Measurements from ENCODE around the gene THSD7A. TPM values are rescaled to one million over a fixed set of nuclear protein-coding genes. Genes with fewer than 3 reads are reported as not detected.

Gene THSD7A
- total RNA-seq, 1 experiment from 2014 or later, result 0.64 TPM

DNA sequence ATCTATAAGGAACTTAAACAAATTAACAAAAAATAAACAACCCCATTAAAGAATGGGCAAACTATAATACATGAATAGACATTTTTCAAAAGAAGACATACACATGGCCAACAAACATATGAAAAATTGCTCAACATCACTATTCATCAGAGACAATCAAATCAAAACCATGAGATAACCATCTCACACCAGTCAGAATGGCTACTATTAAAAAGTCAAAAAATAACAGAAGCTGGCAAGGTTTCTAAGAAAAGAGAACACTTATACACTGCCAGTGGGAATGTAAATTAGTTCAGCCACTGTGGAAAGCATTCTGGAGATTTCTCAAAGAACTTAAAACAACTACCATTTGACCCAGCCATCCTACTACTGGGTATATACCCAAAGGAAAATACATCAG lies 280.5 kb downstream of the THSD7A start:
- CTCF ChIA-PET, result no interaction called here
- Histone ChIP-seq H3K36me3 (ENCODE audit: insufficient read depth, low read length, poor library complexity, severe bottlenecking) (no peaks in the 10 kb centered on the region), H3K27ac (ENCODE audit: low read depth, low read length, poor library complexity, severe bottlenecking) (no peak overlapping the region), H3K4me1 (ENCODE audit: insufficient read depth, low read length, poor library complexity, severe bottlenecking) (peaks cover 9% of the 10 kb centered on the region), H3K4me3 (ENCODE audit: low read depth, low read length, poor library complexity, severe bottlenecking) (no peak overlapping the region), H3K27me3 (replicated peaks; ENCODE audit: insufficient read depth, low read depth, low read length, poor library complexity) (no peaks in the 10 kb centered on the region), H3K9me3 (ENCODE audit: low read depth, low read length, poor library complexity, severe bottlenecking) (no peaks in the 10 kb centered on the region)
- POLR2A ChIA-PET (ENCODE audit: low non-redundant PET), result no interaction called here
- no TSS peak for BruUV-seq (replicated peaks)
- TF ChIP-seq, protein P1, sequence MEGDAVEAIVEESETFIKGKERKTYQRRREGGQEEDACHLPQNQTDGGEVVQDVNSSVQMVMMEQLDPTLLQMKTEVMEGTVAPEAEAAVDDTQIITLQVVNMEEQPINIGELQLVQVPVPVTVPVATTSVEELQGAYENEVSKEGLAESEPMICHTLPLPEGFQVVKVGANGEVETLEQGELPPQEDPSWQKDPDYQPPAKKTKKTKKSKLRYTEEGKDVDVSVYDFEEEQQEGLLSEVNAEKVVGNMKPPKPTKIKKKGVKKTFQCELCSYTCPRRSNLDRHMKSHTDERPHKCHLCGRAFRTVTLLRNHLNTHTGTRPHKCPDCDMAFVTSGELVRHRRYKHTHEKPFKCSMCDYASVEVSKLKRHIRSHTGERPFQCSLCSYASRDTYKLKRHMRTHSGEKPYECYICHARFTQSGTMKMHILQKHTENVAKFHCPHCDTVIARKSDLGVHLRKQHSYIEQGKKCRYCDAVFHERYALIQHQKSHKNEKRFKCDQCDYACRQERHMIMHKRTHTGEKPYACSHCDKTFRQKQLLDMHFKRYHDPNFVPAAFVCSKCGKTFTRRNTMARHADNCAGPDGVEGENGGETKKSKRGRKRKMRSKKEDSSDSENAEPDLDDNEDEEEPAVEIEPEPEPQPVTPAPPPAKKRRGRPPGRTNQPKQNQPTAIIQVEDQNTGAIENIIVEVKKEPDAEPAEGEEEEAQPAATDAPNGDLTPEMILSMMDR (conservative IDR thresholded peaks at IDR 0.05; ENCODE audit: low read depth, low read length), result no peak
- TF ChIP-seq EZH2 (IDR thresholded peaks at IDR 0.05; ENCODE audit: borderline replicate concordance, low read depth, low read length, poor library complexity, severe bottlenecking), result no peak
- DNase-seq (ENCODE audit: low spot score), result no peak
- intact Hi-C loops (cut with micrococcal nuclease; ENCODE audit: unreplicated experiment), result no loop called here

DNA sequence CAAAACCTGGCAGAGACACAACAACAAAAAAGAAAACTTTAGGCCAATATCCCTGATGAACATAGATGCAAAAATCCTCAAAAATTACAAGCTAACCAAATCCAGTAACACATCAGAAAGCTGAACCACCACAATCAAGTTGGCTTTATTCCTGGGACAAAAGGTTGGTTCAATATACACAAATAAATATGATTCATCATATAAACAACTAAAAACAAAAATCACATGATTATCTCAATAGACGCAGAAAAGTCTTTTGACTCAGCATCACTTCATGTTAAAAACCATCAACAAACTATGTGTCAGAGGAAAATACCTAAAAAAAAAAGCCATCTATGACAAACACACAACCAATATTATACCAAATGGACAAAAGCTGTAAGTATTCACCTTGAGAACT lies 283.5 kb downstream of the THSD7A start:
- POLR2A ChIA-PET (ENCODE audit: low non-redundant PET), result no interaction called here
- Histone ChIP-seq H3K4me3 (ENCODE audit: low read depth, low read length, poor library complexity, severe bottlenecking) (no peak overlapping the region), H3K27ac (ENCODE audit: low read depth, low read length, poor library complexity, severe bottlenecking) (no peak overlapping the region), H3K27me3 (replicated peaks; ENCODE audit: insufficient read depth, low read depth, low read length, poor library complexity) (no peaks in the 10 kb centered on the region), H3K4me1 (ENCODE audit: insufficient read depth, low read length, poor library complexity, severe bottlenecking) (peaks cover 12% of the 10 kb centered on the region), H3K9me3 (ENCODE audit: low read depth, low read length, poor library complexity, severe bottlenecking) (no peaks in the 10 kb centered on the region), H3K36me3 (ENCODE audit: insufficient read depth, low read length, poor library complexity, severe bottlenecking) (no peaks in the 10 kb centered on the region)
- TF ChIP-seq, protein P1 (conservative IDR thresholded peaks at IDR 0.05; ENCODE audit: low read depth, low read length), result no peak
- TF ChIP-seq EZH2 (IDR thresholded peaks at IDR 0.05; ENCODE audit: borderline replicate concordance, low read depth, low read length, poor library complexity, severe bottlenecking), result no peak
- intact Hi-C loops (cut with micrococcal nuclease; ENCODE audit: unreplicated experiment), result no loop called here
- CTCF ChIA-PET, result no interaction called here
- no TSS peak for BruUV-seq (replicated peaks)
- no peak for DNase-seq (ENCODE audit: low spot score)

DNA sequence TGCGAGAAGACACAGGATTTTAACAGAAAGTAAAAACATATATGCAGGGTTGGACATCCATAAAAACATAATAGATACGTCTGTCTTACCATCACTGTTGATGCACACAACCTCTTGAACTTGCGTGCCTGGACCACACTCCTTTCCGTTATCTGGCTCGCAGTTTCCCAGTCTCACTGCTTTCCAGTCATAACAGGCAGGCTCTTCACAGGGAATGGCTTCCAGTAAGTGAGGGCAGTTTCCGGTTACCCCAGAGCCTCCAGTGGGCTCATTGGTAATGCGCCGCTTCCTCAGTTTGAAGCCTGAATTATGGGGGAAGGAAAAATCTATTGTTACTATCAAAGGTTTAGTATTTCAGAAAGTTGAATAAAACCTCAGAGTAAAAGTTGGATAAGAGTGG lies 290.7 kb downstream of the THSD7A start:
- H3K9me3 ChIP-seq (ENCODE audit: low read depth, low read length, poor library complexity, severe bottlenecking), result no peaks in the 10 kb centered on the region
- DNase-seq (ENCODE audit: low spot score), result no peak

More for the DNA sequence above, 290.7 kb downstream of the THSD7A start:
- no peaks in the 10 kb centered on the region for H3K36me3 ChIP-seq (ENCODE audit: insufficient read depth, low read length, poor library complexity, severe bottlenecking)
- CTCF ChIA-PET, result no interaction called here
- H3K27ac ChIP-seq (ENCODE audit: low read depth, low read length, poor library complexity, severe bottlenecking), result no peak overlapping the region
- POLR2A ChIA-PET (ENCODE audit: low non-redundant PET), result no interaction called here
- TF ChIP-seq, protein P1 (conservative IDR thresholded peaks at IDR 0.05; ENCODE audit: low read depth, low read length), result no peak
- TF ChIP-seq EZH2 (IDR thresholded peaks at IDR 0.05; ENCODE audit: borderline replicate concordance, low read depth, low read length, poor library complexity, severe bottlenecking), result no peak
- no peaks in the 10 kb centered on the region for H3K27me3 ChIP-seq (replicated peaks; ENCODE audit: insufficient read depth, low read depth, low read length, poor library complexity)
- H3K4me1 ChIP-seq (ENCODE audit: insufficient read depth, low read length, poor library complexity, severe bottlenecking), result peaks cover 24% of the 10 kb centered on the region
- H3K4me3 ChIP-seq (ENCODE audit: low read depth, low read length, poor library complexity, severe bottlenecking), result no peak overlapping the region
- intact Hi-C loops (cut with micrococcal nuclease; ENCODE audit: unreplicated experiment), result no loop called here
- BruUV-seq (replicated peaks), result no TSS peak
